SK-N-SH (cell line): ENCODE results near the gene MAP3K7. TPM values are rescaled to one million over a fixed set of nuclear protein-coding genes. Genes with fewer than 3 reads are reported as not detected.

Experiments
- CTCF ChIA-PET: fragments of 300-600, 350-600 bp; formaldehyde crosslinking; extraction: SDS; loops from one replicate; lab custom pipeline; 2021; lab: Yijun Ruan, JAX
- POLR2A ChIA-PET: fragments of 350-600 bp; sonication (Branson Sonifier 250); formaldehyde crosslinking; extraction: SDS; loops from one replicate; lab custom pipeline; 2020; ENCODE audit warnings: antibody characterized with exemption, inconsistent platforms; lab: Yijun Ruan, JAX
- DNase-seq: peaks from one replicate; pipeline ENCODE4 v3.0.0; 2012
- H2AFZ ChIP-seq: fragments of 200-600 bp; sonication (generic); 2 replicates; pipeline ENCODE4 v1.8.1; 2016; ENCODE audit warnings: antibody characterized with exemption, mild to moderate bottlenecking, low read depth
- H3F3A ChIP-seq: fragments of 200-600 bp; sonication (generic); replicated peaks from 2 replicates; pipeline ENCODE3; 2016; ENCODE audit warnings: antibody characterized with exemption, mild to moderate bottlenecking; ENCODE audit not compliant: insufficient read depth
- H3K27ac ChIP-seq, 2 experiments: fragments of 200-500 bp in 1 of 2; fragments of 200-600 bp in 1 of 2; sonication (Bioruptor generic) in 1 of 2; sonication (generic), shearing (Covaris generic) in 1 of 2; 2 replicates each; pipeline versions ENCODE4 v1.5.1 to v1.6.1; 2014 to 2016; ENCODE audit warnings: low read depth in 2 of 2, inconsistent platforms in 1 of 2, low read length in 1 of 2, mild to moderate bottlenecking in 1 of 2, mixed read lengths in 1 of 2
- H3K27me3 ChIP-seq: fragments of 200-600 bp; sonication (generic), shearing (Covaris generic); 2 replicates; pipeline ENCODE4 v1.6.1; 2016; ENCODE audit warnings: mixed run types; ENCODE audit not compliant: insufficient read depth
- H3K36me3 ChIP-seq, 2 experiments: fragments of 200-500 bp in 1 of 2; fragments of 200-600 bp in 1 of 2; sonication (Bioruptor generic) in 1 of 2; sonication (generic) in 1 of 2; replicated peaks in 1 of 2; 2 replicates each; pipeline versions ENCODE3 to v1.5.1; 2014 to 2016; ENCODE audit warnings: low read length in 1 of 2, mild to moderate bottlenecking in 1 of 2; ENCODE audit not compliant: insufficient read depth in 2 of 2, control insufficient read depth in 1 of 2
- H3K4me1 ChIP-seq, 2 experiments: fragments of 200-500 bp in 1 of 2; fragments of 200-600 bp in 1 of 2; sonication (Bioruptor generic) in 1 of 2; sonication (generic), shearing (Covaris generic) in 1 of 2; 2 replicates each; pipeline versions ENCODE4 v1.5.1 to v1.6.1; 2014 to 2016; ENCODE audit warnings: low read depth in 1 of 2, low read length in 1 of 2, mixed run types in 1 of 2; ENCODE audit not compliant: insufficient read depth in 2 of 2, control insufficient read depth in 1 of 2
- H3K4me2 ChIP-seq: fragments of 200-600 bp; sonication (generic), shearing (Covaris generic); 2 replicates; pipeline ENCODE4 v1.6.1; 2017; ENCODE audit warnings: mixed run types
- H3K4me3 ChIP-seq, 2 experiments: fragments of 200-500 bp in 1 of 2; fragments of 200-600 bp in 1 of 2; sonication (Bioruptor generic) in 1 of 2; sonication (generic), shearing (Covaris generic) in 1 of 2; 2 replicates each; pipeline versions ENCODE4 v1.5.1 to v1.8.1; 2014 to 2016; ENCODE audit warnings: low read depth in 2 of 2, inconsistent platforms in 1 of 2, low read length in 1 of 2, mild to moderate bottlenecking in 1 of 2, mixed read lengths in 1 of 2, moderate library complexity in 1 of 2
- H3K79me2 ChIP-seq: fragments of 200-600 bp; sonication (generic); 2 replicates; pipeline ENCODE4 v1.8.1; 2017; ENCODE audit warnings: mild to moderate bottlenecking; ENCODE audit not compliant: insufficient read depth
- H3K9ac ChIP-seq: fragments of 200-600 bp; sonication (generic); 2 replicates; pipeline ENCODE4 v1.6.1; 2017; ENCODE audit warnings: mixed run types
- H3K9me2 ChIP-seq: fragments of 200-600 bp; sonication (generic); 2 replicates; pipeline ENCODE4 v1.6.1; 2017; ENCODE audit warnings: mixed run types
- H3K9me3 ChIP-seq: fragments of 200-600 bp; sonication (generic); 2 replicates; pipeline ENCODE4 v1.6.1; 2017; ENCODE audit warnings: mixed run types, mild to moderate bottlenecking, moderate library complexity
- H4K20me1 ChIP-seq: fragments of 200-600 bp; sonication (generic); 2 replicates; pipeline ENCODE4 v1.6.1; 2017; ENCODE audit warnings: mild to moderate bottlenecking, mixed run types; ENCODE audit not compliant: insufficient read depth
- CHD2 ChIP-seq: fragments of 150-350 bp; IDR thresholded peaks from 2 replicates; pipeline ENCODE4 v1.6.1; 2018; ENCODE audit warnings: low read length; ENCODE audit not compliant: partially characterized antibody
- EP300 ChIP-seq, 2 experiments: IDR thresholded peaks; 2 replicates each; pipeline versions ENCODE4 v1.4.0 to v1.6.1; 2012; ENCODE audit warnings: borderline replicate concordance in 1 of 2, low read depth in 1 of 2, low read length in 1 of 2
- GATA2 ChIP-seq: sonication (generic); formaldehyde crosslinking; IDR thresholded peaks from 2 replicates; pipeline ENCODE4 v1.5.0; 2020; ENCODE audit warnings: mild to moderate bottlenecking, missing genetic modification reagents
- IRF3 ChIP-seq: fragments of 150-350 bp; IDR thresholded peaks from 2 replicates; pipeline ENCODE4 v1.6.1; 2016; ENCODE audit warnings: mild to moderate bottlenecking, low read depth, low read length
- MAX ChIP-seq: IDR thresholded peaks from 2 replicates; pipeline ENCODE4 v1.4.0; 2012; ENCODE audit warnings: low read depth
- NFIC ChIP-seq: IDR thresholded peaks from 2 replicates; pipeline ENCODE4 v1.4.0; 2012; ENCODE audit warnings: borderline replicate concordance
- RAD21 ChIP-seq: IDR thresholded peaks from 2 replicates; pipeline ENCODE4 v1.6.1; 2012; ENCODE audit warnings: mild to moderate bottlenecking, low read length
- SMC3 ChIP-seq: IDR thresholded peaks from 2 replicates; pipeline ENCODE4 v1.6.1; 2012; ENCODE audit warnings: low read depth, low read length, improper control_type of control experiment
- TCF12 ChIP-seq: IDR thresholded peaks from 2 replicates; pipeline ENCODE4 v1.4.0; 2012
- USF1 ChIP-seq: IDR thresholded peaks from 2 replicates; pipeline ENCODE4 v1.4.0; 2012; ENCODE audit warnings: low read depth, borderline replicate concordance
- ZBTB33 ChIP-seq: IDR thresholded peaks from 2 replicates; pipeline ENCODE4 v1.4.0; 2012; ENCODE audit warnings: low read depth, borderline replicate concordance
- WGBS: methylation state at CpG from one replicate; pipeline ENCODE4 v1.1.6; 2017; ENCODE audit warnings: low lambda C conversion rate; 5-methylcytosine and 5-hydroxymethylcytosine counted together
- polyA plus RNA-seq, 3 experiments: library from polyadenylated mRNA; depleted of rRNA; stranded (reverse); fragments of >200 nt; gene quantifications; 2 replicates each; pipeline ENCODE4 v1.2.3, GENCODE V29; 2012

MAP3K7 gene
- polyA plus RNA-seq, 1 of the 3 experiments (the other 2 are of a cell fraction): 21.1 TPM

- POLR2A ChIA-PET: no interaction called here
- Histone ChIP-seq H3K9ac (no peak overlapping the region), H4K20me1 (no peaks in the 10 kb centered on the region)
Measured at GRCh38 chr6:90611543-90612312, 24.9 kb upstream of the MAP3K7 start.

GRCh38 chr6:90610751-90611542 lies 24.1 kb upstream of the MAP3K7 start:
- Histone ChIP-seq H4K20me1 (no peaks in the 10 kb centered on the region), H3K9me2 (no peaks in the 10 kb centered on the region), H3K4me2 (peak overlapping the region; percentile 66), H3K79me2 (no peaks in the 10 kb centered on the region), H3K9me3 (no peaks in the 10 kb centered on the region), H3F3A (no peaks in the 10 kb centered on the region), H3K36me3 (no peaks in the 10 kb centered on the region), H2AFZ (peak overlapping the region; percentile 55; the same call in 1 of the 2 replicates), H3K4me1 (no peaks in the 10 kb centered on the region; a peak in 1 of 4 replicates), H3K4me3 (peak overlapping the region; percentile 30 to 48), H3K27ac (no peak overlapping the region), H3K27me3 (peaks cover 25% of the 10 kb centered on the region; the same call in 1 of the 2 replicates), H3K9ac (no peak overlapping the region)
- TF ChIP-seq USF1: no peak
- no peak for TF ChIP-seq NFIC
- no peak for TF ChIP-seq EP300 (IDR thresholded peaks at IDR 0.05; ENCODE audit: borderline replicate concordance in 1 of 2, low read depth in 1 of 2, low read length in 1 of 2)
- TF ChIP-seq ZBTB33: no peak
- no peak for TF ChIP-seq RAD21
- 48% methylated on average over 29 of the region's 72 CpGs for WGBS
- CTCF ChIA-PET: interaction anchor here (1.3 to 1.6 kb wide), 3 partner anchors 10 to 18 kb away, joined by 3 to 5 read pairs (median 3); no protein-coding TSS in a partner anchor
- DNase-seq: peak; percentile 59
- POLR2A ChIA-PET: no interaction called here

More at GRCh38 chr6:90611543-90612312, 24.9 kb upstream of the MAP3K7 start:
- 58% methylated on average over 24 of the region's 25 CpGs for WGBS
- TF ChIP-seq TCF12 (no peak), MAX (no peak), USF1 (no peak), IRF3 (no peak), SMC3 (no peak), GATA2 (CRISPR knock-in tag) (no peak), CHD2 (no peak)
- H3K36me3 ChIP-seq: no peaks in the 10 kb centered on the region
- no peaks in the 10 kb centered on the region for H3K9me2 ChIP-seq
- H2AFZ ChIP-seq: 0 out of 2 replicates have a peak overlapping the region, but pooled peaks have one; percentile 55
- H3K27me3 ChIP-seq: peaks cover 25% of the 10 kb centered on the region; the same call in 1 of the 2 replicates
- no peaks in the 10 kb centered on the region for H3K79me2 ChIP-seq
- peak; percentile 11 for DNase-seq
- peak overlapping the region; percentile 66; the same call in 1 of the 2 replicates for H3K4me2 ChIP-seq
- no peaks in the 10 kb centered on the region for H3K9me3 ChIP-seq
- H3K27ac ChIP-seq: no peak overlapping the region
- no peaks in the 10 kb centered on the region for H3F3A ChIP-seq
- no peaks in the 10 kb centered on the region; a peak in 1 of 4 replicates for H3K4me1 ChIP-seq
- CTCF ChIA-PET: no interaction called here
- H3K4me3 ChIP-seq: no peak overlapping the region; a peak in 1 of 4 replicates
